NCI-H510A treated with DMSO at 0.1 percent for 48 hours (cell line): ENCODE data around the gene NDRG3.
A peak's percentile ranks its signal among the peaks of the same experiment; 100 is the strongest.

ENCODE experiments used
- DNase-seq: peaks from one replicate; lab custom pipeline; 2025; lab: John Stamatoyannopoulos, UW

The NDRG3 gene

GRCh38 chr20:36745927-36746659 is at the start of gene NDRG3:
Gene NDRG3 (minus strand): TSS chr20:36746090. CDS start chr20:36721735, 24,355 bp downstream.
- peak; percentile 92 for DNase-seq

- no peak for DNase-seq
These were observed 48.2 kb upstream of the NDRG3 start for GRCh38 chr20:36794116-36794474.

DNA sequence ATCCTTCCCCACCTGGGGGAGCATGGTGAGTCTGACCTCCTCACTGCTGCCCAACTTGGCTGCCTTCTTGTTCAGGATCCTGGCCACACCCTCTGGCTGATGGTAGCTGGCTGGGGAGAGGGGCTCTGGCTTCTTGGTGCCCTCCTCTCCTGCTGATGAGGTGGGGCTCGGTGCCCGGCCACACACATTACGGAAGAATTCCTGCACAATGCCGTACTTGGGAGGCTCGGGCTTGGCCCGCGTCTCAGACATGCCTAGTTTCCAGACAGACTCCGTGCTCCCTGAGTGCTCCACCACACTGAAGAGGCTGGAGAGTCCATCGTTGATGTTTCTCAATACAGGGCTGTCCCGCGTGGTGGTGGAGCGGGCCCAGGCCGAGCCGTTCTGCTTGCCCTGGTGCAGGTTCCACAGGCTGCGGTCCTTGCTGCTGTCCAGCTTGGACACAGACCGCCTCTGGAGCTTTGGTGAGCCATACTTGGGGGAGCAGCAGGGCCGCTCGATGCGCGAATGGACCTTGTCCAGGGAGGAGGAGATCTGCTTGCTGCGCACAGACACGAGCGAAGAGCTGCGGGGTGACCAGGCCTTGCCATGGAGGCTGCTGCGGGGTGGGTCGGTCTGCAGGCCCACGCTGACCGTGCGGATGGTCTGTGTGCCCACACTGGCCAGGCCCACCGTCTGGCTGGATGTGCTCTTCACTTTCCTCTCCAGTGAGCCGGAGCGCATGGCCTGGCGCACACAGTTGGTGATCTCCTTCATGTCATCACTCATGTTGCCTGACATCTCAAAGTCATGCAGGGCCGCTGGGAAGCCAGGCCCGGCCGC is 47.6 kb upstream of the NDRG3 start:
- DNase-seq, result no peak

GRCh38 chr20:36792422-36792821 is 46.5 kb upstream of the NDRG3 start:
- DNase-seq, result no peak

GRCh38 chr20:36791862-36792261 is 46.0 kb upstream of the NDRG3 start:
- DNase-seq, result no peak

DNA sequence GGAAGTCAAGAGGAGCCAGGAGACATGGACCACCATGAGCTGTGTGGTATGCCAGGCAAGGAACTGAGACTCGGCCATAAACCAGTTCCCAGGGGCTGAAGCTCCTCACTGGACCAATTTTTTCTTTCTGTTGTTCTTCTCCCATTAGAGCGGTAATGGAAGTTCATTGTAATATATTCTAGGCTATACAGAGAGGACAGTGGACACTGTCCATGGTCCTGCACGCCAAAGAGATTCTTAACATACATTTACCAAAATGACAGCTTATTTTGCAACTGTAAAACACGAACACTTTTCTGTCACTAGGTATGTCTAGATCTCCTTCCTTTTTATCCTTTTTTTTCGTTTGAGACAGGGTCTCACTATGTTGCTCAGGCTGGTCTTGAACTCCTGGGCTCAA is 40.8 kb upstream of the NDRG3 start:
- no peak for DNase-seq

DNA sequence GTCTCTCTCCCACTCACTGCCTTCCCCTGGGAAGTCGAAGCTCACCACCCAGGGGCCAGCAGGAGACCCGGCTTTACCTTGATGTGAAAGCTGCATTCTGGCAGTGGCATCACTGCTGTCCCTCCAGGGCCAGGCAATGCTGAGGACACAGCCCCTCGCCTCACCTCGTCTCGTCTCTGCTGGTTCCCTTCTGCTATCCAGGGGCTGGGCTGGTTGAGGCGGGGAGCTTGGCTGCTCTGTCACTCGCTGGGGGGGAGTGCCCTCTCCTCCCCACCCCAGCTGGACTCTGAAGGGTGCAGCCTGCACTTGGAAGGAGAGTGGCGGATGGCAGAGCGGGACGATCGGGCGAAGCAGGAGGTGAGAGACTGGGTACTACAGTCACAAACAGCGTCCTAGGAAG is 40.4 kb upstream of the NDRG3 start:
- DNase-seq, result no peak

- no peak for DNase-seq
These were observed 39.4 kb upstream of the NDRG3 start for GRCh38 chr20:36785308-36785707.

DNA sequence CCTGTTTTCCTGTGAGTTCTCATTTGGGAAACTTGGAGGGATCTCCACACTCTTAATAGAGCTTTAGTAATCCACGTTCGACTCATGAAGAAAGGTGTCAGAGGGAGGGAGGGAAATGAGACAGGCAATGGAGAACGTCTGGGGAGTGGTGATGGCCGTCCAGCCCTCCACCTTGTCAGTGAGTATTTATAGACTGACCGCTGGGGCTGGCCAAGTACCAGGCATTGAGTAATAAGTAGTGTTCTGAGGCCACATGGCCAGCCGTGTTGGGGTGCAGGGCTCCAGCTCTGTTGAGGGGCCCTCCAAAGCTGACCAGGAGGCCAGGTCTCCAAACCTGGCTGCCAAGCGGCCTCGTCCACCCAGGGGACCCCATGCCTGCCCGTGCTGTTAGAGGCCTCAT is 39.0 kb upstream of the NDRG3 start:
- no peak for DNase-seq

DNA sequence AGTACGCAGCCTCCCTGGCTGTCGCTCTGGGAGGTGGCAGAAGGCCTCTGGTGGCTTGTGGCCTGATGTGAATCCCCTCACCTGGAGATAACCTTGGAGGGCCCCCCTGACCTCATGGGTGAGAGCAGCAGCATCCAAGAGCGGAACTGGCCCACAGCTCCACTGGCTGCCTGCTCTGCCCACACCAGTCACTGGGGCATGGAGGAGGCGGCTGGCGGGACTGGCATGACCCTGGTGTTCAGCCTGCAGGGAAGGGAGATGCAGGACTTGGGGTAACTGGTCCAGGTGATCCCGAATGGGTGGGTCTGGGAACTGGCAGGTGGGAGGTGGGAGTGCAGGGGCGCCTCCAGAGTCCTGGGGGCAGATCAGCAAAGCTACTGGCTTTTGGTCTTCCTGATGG is 38.2 kb upstream of the NDRG3 start:
- DNase-seq, result no peak

DNA sequence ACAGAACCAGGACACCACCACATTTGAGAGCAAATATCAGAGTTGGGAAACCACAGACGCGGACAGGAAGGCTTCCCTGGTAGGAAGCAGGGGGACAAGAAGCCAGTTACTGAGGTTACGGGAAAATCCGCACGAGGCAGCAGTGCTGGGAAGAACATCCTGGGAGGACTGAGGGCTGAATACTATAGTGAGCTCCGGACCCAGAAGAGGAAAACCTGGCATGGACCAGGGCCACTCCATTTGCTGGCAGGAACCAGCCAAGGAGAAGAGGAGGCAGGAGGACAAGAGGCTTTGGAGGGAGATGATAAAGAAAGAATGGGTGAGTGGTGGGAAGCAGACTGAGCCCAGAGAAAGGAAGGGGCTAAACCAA is 33.8 kb upstream of the NDRG3 start:
- no peak for DNase-seq

DNA sequence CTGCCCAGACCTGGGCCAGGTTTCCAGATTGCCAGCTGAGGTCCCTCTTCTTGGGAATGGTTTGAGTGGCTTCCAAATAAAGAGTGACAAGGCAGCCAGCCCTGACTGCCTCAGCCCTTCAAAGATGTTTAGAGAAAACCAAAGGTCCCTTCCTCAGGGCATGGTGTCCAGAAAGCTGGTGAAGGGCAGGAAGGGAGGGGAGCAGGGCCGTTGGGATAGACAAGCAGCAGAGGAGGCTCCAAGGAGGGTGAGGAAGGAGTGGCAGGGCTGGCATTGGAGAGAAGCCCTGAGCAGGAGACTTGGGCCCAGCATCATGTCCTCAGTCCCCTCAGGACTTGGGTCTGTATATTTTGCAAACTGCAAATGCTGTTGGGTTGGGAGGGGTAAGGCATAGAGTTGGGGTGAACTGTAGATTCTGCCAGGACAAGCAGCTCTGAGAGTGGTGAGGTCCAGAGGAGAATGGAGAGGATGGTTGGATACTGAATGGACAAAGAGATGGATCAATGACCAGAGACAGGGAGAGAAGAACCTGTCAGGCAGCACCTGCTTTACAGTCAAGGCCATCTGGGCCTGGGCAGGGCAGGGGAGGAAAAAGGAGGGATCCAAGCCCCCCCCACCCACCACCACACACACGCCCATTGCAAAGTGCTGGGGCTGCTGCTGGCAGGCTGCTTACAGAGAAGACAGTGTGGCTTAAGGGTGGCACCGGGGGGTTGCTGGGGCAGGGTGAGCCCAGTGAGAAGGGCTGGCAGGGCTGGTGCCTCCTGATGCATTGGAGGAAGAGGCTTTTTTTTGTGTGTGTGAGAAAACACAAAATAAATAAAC is 33.2 kb upstream of the NDRG3 start:
- no peak for DNase-seq

- no peak for DNase-seq
These were observed 31.7 kb upstream of the NDRG3 start for GRCh38 chr20:36777576-36777975.

- DNase-seq, result no peak
These were observed 31.3 kb upstream of the NDRG3 start for GRCh38 chr20:36777167-36777566.

- no peak for DNase-seq
These were observed 29.9 kb upstream of the NDRG3 start for GRCh38 chr20:36775826-36776225.

DNA sequence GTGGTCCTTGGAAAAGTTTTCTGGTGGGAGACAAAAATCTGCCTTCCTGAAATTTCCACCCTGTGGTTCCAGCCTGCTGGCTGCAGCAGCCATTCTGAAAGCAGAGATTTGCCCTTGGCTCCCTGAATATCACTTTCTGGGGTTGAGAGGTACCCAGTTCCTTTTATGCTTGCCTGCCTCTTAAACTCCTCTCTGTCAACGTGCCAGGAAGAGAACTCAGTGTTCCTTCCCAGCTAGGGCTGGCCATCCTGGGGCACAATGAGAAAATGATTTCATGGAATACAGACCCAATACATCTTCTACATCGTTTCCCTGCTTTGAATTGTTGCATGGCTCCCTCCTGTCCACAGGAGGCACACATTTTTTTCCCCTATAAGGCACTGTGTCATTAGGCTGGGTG is 29.3 kb upstream of the NDRG3 start:
- no peak for DNase-seq

- peak; percentile 97 for DNase-seq
These were observed 27.9 kb upstream of the NDRG3 start, which contains the start of gene DSN1 for GRCh38 chr20:36773597-36774390. Gene DSN1 (minus strand): TSS chr20:36773763. CDS start chr20:36771458, 2,305 bp downstream.

- DNase-seq, result no peak
These were observed 27.3 kb upstream of the NDRG3 start for GRCh38 chr20:36773107-36773596.

DNA sequence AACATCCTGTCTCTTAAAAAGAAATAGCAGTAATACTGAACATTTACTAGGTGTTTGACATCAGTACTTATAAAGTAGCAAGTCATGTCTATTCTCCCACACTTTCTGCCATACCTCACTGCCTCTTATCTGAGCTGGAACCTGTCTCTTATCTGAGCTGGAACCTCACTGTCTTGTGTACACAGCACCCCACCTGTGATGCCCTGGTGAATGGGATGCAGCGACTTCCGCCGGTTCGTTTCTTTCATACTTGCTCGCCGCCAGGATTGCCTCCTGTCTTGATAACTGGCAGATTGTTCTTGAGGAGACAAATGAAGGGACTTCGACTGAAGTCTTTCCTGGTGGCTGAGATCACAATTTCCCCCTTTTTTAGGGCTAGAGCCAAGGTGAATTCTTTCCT is 24.8 kb upstream of the NDRG3 start:
- DNase-seq, result no peak

- DNase-seq, result no peak
These were observed 23.0 kb upstream of the NDRG3 start for GRCh38 chr20:36768768-36769430.

DNA sequence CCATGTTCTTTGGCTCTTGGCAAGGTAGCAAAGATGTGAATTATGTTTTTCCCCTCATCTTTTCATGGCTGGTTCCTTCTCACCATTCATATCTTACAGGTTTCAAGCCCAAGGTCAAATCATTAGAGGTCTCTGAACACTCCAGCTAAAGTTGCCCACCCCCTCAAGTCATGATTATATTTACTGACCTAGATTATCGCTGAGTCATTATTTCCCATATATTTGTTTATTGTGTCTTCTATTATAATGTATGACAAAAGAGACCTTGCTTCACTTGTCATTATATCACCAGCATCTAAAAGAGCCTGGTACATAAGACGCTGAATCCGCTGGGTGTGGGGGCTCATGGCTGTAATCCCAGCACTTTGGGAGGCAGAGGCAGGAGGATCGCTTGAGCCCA is 15.2 kb upstream of the NDRG3 start:
- DNase-seq, result no peak
